DOHH2 (cell line): Measurements from ENCODE around the gene SLC35F1.
"Not testable (repeated sequence)": the region's sequence is repeated elsewhere in the genome, so short reads cannot be mapped to it uniquely, and the experiment has no call there.

Source experiments
- H3F3A ChIP-seq: fragments of 200-600 bp; sonication (generic), shearing (Covaris generic); 2 replicates; pipeline ENCODE4 v1.6.0; 2016; ENCODE audit warnings: antibody characterized with exemption, mild to moderate bottlenecking; ENCODE audit not compliant: control insufficient read depth, insufficient read depth
- H3K27ac ChIP-seq: fragments of 200-600 bp; sonication (generic); 2 replicates; pipeline ENCODE4 v1.5.1; 2014; ENCODE audit warnings: low read depth, mild to moderate bottlenecking, low read length, moderate library complexity
- H3K27me3 ChIP-seq: fragments of 200-600 bp; sonication (generic); 2 replicates; pipeline ENCODE4 v1.6.1; 2014; ENCODE audit warnings: mild to moderate bottlenecking, low read length, mixed read lengths; ENCODE audit not compliant: control insufficient read depth
- H3K36me3 ChIP-seq: fragments of 200-600 bp; sonication (generic); 2 replicates; pipeline ENCODE4 v1.6.1; 2014; ENCODE audit warnings: mild to moderate bottlenecking, low read length, moderate library complexity, mixed read lengths; ENCODE audit not compliant: control insufficient read depth
- H3K4me1 ChIP-seq: fragments of 200-600 bp; sonication (generic); 2 replicates; pipeline ENCODE4 v1.6.1; 2014; ENCODE audit warnings: mild to moderate bottlenecking, low read length, mixed read lengths; ENCODE audit not compliant: control insufficient read depth
- H3K4me2 ChIP-seq: fragments of 200-600 bp; sonication (generic); 2 replicates; pipeline ENCODE4 v1.6.0; 2014; ENCODE audit warnings: mild to moderate bottlenecking, low read length, moderate library complexity
- H3K4me3 ChIP-seq: fragments of 200-600 bp; sonication (generic); 2 replicates; pipeline ENCODE4 v1.5.1; 2014; ENCODE audit warnings: mild to moderate bottlenecking, low read length, mixed read lengths
- H3K79me2 ChIP-seq: fragments of 200-600 bp; sonication (generic); 2 replicates; pipeline ENCODE4 v1.6.1; 2014; ENCODE audit warnings: mild to moderate bottlenecking, low read length, mixed read lengths; ENCODE audit not compliant: control insufficient read depth
- H3K9me2 ChIP-seq: fragments of 200-600 bp; sonication (generic); replicated peaks from 2 replicates; pipeline ENCODE4 v1.6.1; 2014; ENCODE audit warnings: mild to moderate bottlenecking, low read length, mixed read lengths; ENCODE audit not compliant: control insufficient read depth
- H3K9me3 ChIP-seq: fragments of 200-600 bp; sonication (generic); 2 replicates; pipeline ENCODE4 v1.6.1; 2014; ENCODE audit warnings: antibody characterized with exemption, low read length, mixed read lengths; ENCODE audit not compliant: control insufficient read depth, insufficient read depth
- H4K20me1 ChIP-seq: fragments of 200-600 bp; sonication (generic); 2 replicates; pipeline ENCODE4 v1.6.0; 2014; ENCODE audit warnings: low read depth, mild to moderate bottlenecking, antibody characterized with exemption, low read length, moderate library complexity; ENCODE audit not compliant: control insufficient read depth, insufficient read depth
- EZH2phosphoT487 ChIP-seq: fragments of 200-600 bp; sonication (generic); IDR thresholded peaks from 2 replicates; pipeline ENCODE4 v1.6.1; 2017; ENCODE audit warnings: borderline replicate concordance, mild to moderate bottlenecking, antibody characterized with exemption, low read length, moderate library complexity, mixed read lengths
- TF ChIP-seq, protein P1 (sequence below): fragments of 200-600 bp; sonication (generic); IDR thresholded peaks from one replicate; pipeline ENCODE4 v1.5.1; 2014; ENCODE audit warnings: antibody characterized with exemption, mild to moderate bottlenecking, low read depth, low read length; ENCODE audit not compliant: poor library complexity, severe bottlenecking

SLC35F1 gene

DNA sequence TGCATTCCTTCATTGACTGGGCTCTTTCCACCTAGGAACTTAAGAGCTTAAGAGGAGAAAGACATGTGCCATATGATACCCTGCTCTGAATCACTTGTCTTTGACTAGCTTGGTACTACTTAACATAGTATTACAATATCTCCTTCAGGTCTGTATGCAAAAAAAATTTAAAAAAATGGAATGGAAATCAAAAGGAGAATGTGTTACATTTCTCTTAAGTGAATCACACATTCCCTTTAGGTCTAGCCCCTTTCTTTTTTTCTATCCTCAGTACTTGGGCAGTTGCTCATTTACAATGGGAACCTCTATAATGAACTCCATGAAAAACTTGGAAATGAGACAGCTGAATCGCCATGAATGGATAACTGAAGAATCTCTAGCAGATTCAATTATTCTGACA lies 53.8 kb downstream of the SLC35F1 start:
- no peaks in the 10 kb centered on the region for H3K79me2 ChIP-seq
- no peak overlapping the region for H3K27ac ChIP-seq
- H3K4me2 ChIP-seq = no peak overlapping the region
- no peaks in the 10 kb centered on the region for H4K20me1 ChIP-seq
- TF ChIP-seq, protein P1, sequence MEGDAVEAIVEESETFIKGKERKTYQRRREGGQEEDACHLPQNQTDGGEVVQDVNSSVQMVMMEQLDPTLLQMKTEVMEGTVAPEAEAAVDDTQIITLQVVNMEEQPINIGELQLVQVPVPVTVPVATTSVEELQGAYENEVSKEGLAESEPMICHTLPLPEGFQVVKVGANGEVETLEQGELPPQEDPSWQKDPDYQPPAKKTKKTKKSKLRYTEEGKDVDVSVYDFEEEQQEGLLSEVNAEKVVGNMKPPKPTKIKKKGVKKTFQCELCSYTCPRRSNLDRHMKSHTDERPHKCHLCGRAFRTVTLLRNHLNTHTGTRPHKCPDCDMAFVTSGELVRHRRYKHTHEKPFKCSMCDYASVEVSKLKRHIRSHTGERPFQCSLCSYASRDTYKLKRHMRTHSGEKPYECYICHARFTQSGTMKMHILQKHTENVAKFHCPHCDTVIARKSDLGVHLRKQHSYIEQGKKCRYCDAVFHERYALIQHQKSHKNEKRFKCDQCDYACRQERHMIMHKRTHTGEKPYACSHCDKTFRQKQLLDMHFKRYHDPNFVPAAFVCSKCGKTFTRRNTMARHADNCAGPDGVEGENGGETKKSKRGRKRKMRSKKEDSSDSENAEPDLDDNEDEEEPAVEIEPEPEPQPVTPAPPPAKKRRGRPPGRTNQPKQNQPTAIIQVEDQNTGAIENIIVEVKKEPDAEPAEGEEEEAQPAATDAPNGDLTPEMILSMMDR = no peak
- TF ChIP-seq EZH2phosphoT487 = no peak
- no peaks in the 10 kb centered on the region for H3K4me1 ChIP-seq
- H3K36me3 ChIP-seq = no peaks in the 10 kb centered on the region
- no peaks in the 10 kb centered on the region for H3F3A ChIP-seq
- no peak overlapping the region for H3K4me3 ChIP-seq
- H3K9me2 ChIP-seq = no peaks in the 10 kb centered on the region
- H3K9me3 ChIP-seq = no peaks in the 10 kb centered on the region
- H3K27me3 ChIP-seq = no peaks in the 10 kb centered on the region

DNA sequence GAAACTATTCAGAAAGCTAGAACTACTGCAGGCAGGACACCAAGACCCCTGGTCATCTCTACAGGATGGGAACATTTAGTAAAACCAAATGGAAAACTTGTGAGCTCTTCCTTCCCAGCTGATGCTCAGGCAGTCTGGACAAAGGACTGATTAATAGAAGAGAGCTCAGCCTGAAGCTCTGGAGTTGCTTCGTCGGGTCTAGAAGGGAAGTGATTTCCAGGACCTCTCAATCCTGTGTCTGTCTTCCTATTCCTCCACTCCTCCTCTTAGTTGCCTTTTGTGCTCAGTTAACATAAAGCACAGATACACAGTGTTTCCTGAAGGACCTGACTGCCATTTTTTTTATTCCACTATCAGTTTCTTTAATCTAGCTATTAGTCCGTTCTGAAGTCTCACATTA lies 54.2 kb downstream of the SLC35F1 start:
- no peaks in the 10 kb centered on the region for H4K20me1 ChIP-seq
- no peaks in the 10 kb centered on the region for H3K36me3 ChIP-seq

DNA sequence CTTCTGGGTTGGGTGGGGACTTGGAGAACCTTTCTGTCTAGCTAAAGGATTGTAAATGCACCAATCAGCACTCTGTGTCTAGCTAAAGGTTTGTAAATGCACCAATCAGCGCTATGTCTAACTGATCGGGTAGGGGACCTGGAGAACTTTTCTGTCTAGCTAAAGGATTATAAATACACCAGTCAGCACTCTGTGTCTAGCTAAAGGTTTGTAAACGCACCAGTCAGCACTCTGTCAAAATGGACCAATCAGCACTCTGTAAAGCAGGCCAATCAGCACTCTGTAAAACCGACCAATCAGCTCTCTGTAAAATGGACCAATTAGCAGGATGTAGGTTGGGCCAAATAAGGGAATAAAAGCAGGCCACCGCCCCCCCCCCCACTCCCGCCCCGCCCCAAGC lies 58.7 kb downstream of the SLC35F1 start:
- not testable (repeated sequence) for H3K27me3 ChIP-seq, H3K27ac ChIP-seq, H4K20me1 ChIP-seq, H3K4me2 ChIP-seq, H3K79me2 ChIP-seq, H3K4me3 ChIP-seq, H3K9me2 ChIP-seq, H3K9me3 ChIP-seq, H3F3A ChIP-seq, H3K36me3 ChIP-seq, H3K4me1 ChIP-seq

More for the DNA sequence above, 54.2 kb downstream of the SLC35F1 start:
- Histone ChIP-seq H3F3A (no peaks in the 10 kb centered on the region), H3K9me2 (no peaks in the 10 kb centered on the region), H3K79me2 (no peaks in the 10 kb centered on the region), H3K4me2 (no peak overlapping the region), H3K4me1 (no peaks in the 10 kb centered on the region), H3K4me3 (no peak overlapping the region), H3K9me3 (no peaks in the 10 kb centered on the region), H3K27me3 (no peaks in the 10 kb centered on the region), H3K27ac (no peak overlapping the region)
- no peak for TF ChIP-seq EZH2phosphoT487
- TF ChIP-seq, protein P1 = no peak

DNA sequence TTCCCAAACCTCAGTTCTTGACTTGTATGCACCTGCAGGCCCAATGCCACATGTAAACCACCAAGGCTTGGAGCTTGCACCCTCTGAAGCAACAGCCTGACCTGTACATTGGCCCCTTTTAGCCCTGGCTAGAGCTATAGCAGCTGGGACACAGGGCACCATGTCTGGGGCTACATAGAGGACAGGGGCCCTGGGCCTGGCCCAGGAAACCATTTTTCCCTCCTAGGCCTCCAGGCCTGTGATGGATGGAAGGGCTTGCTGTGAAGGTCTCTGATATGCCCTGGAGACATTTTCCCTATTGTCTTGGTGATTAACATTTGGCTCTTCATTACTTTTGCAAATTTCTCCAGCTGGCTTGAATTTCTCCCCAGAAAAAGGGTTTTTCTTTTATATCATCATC lies 64.6 kb downstream of the SLC35F1 start:
- Histone ChIP-seq H4K20me1 (no peaks in the 10 kb centered on the region), H3K27ac (no peak overlapping the region), H3K9me3 (no peaks in the 10 kb centered on the region), H3K4me3 (no peak overlapping the region), H3K9me2 (no peaks in the 10 kb centered on the region), H3F3A (no peaks in the 10 kb centered on the region), H3K4me1 (no peaks in the 10 kb centered on the region), H3K79me2 (no peaks in the 10 kb centered on the region), H3K4me2 (no peak overlapping the region), H3K27me3 (no peaks in the 10 kb centered on the region), H3K36me3 (no peaks in the 10 kb centered on the region)
- TF ChIP-seq EZH2phosphoT487 = no peak
- TF ChIP-seq, protein P1 = no peak
